ENCODE data around the gene PPP2R2C.

PPP2R2C gene

GRCh38 chr4:6494431-6495295, 22.2 kb upstream of the PPP2R2C start:
- Histone ChIP-seq H2AFZ (ENCODE audit: low read length) (no peak overlapping the region), H3K27ac (replicated peaks; ENCODE audit: low read length) (no peak overlapping the region)
- DNase-seq (ENCODE audit: low spot score) = no peak

GRCh38 chr4:6493658-6494304, 21.4 kb upstream of the PPP2R2C start:
- Histone ChIP-seq H4K91ac (ENCODE audit: low read depth, low read length, poor library complexity) (no peak overlapping the region), H3K18ac (ENCODE audit: low read length) (peak overlapping the region; percentile 60), H3K9ac (ENCODE audit: low read depth, low read length, poor library complexity) (no peak overlapping the region), H3K23ac (ENCODE audit: low read depth, low read length, poor library complexity) (no peak overlapping the region), H3K4ac (ENCODE audit: low read length) (no peak overlapping the region), H3K4me1 (ENCODE audit: control insufficient read depth in 2 of 2, insufficient read depth in 1 of 2, low read depth in 1 of 2, low read length in 2 of 2) (peaks cover 6 to 8% of the 10 kb centered on the region in 2 donors), H3K27ac (replicated peaks; ENCODE audit: low read length) (no peak overlapping the region), H3K9me3 (replicated peaks in 1 of 2; ENCODE audit: control insufficient read depth in 2 of 2, insufficient read depth in 1 of 2, low read depth in 1 of 2, low read length in 2 of 2) (no peaks in the 10 kb centered on the region), H3K36me3 (replicated peaks in 1 of 2; ENCODE audit: control insufficient read depth in 2 of 2, insufficient read depth in 2 of 2, low read length in 2 of 2) (no peaks in the 10 kb centered on the region), H3K27me3 (ENCODE audit: control insufficient read depth in 3 of 3, insufficient read depth in 3 of 3, low read depth in 1 of 3, low read length in 3 of 3) (peaks cover 0 to 33% (median 0%) of the 10 kb centered on the region in 3 experiments), H2BK120ac (ENCODE audit: low read depth, low read length) (no peak overlapping the region), H3K14ac (ENCODE audit: low read length) (no peak overlapping the region), H2BK5ac (ENCODE audit: low read length) (no peak overlapping the region), H2AFZ (ENCODE audit: low read length) (peak overlapping the region; percentile 33), H2BK12ac (ENCODE audit: low read length) (no peak overlapping the region), H4K8ac (ENCODE audit: low read depth, low read length) (no peak overlapping the region), H3K79me1 (ENCODE audit: low read depth, low read length) (no peaks in the 10 kb centered on the region), H2BK15ac (ENCODE audit: low read length) (no peak overlapping the region), H2AK5ac (ENCODE audit: low read depth, low read length) (no peak overlapping the region), H3K4me2 (ENCODE audit: insufficient read depth, low read length, poor library complexity, severe bottlenecking) (no peak overlapping the region), H3K4me3 (ENCODE audit: low read length in 2 of 2) (no peak overlapping the region)
- peak; percentile 8 for DNase-seq (ENCODE audit: low spot score)
- no CpG with 5 or more reads among the region's 22 CpGs for WGBS, 2 donors (ENCODE audit: extremely low coverage in 2 of 2, insufficient read length in 2 of 2, insufficient replicate concordance in 1 of 2)

More at GRCh38 chr4:6494431-6495295, 22.2 kb upstream of the PPP2R2C start:
- Histone ChIP-seq H3K9me3 (replicated peaks in 1 of 2; ENCODE audit: control insufficient read depth in 2 of 2, insufficient read depth in 1 of 2, low read depth in 1 of 2, low read length in 2 of 2) (no peaks in the 10 kb centered on the region), H3K4me2 (ENCODE audit: insufficient read depth, low read length, poor library complexity, severe bottlenecking) (no peak overlapping the region), H2BK5ac (ENCODE audit: low read length) (peak overlapping the region; percentile 3), H3K9ac (ENCODE audit: low read depth, low read length, poor library complexity) (peak overlapping the region; percentile 56), H3K4ac (ENCODE audit: low read length) (peak overlapping the region; percentile 24), H2BK120ac (ENCODE audit: low read depth, low read length) (no peak overlapping the region), H4K91ac (ENCODE audit: low read depth, low read length, poor library complexity) (peak overlapping the region; percentile 39), H2AK5ac (ENCODE audit: low read depth, low read length) (peak overlapping the region; percentile 56), H3K18ac (ENCODE audit: low read length) (peak overlapping the region; percentile 78), H3K79me1 (ENCODE audit: low read depth, low read length) (no peaks in the 10 kb centered on the region), H3K4me1 (ENCODE audit: control insufficient read depth in 2 of 2, insufficient read depth in 1 of 2, low read depth in 1 of 2, low read length in 2 of 2) (peaks cover 6 to 8% of the 10 kb centered on the region in 2 donors), H3K4me3 (ENCODE audit: low read length in 2 of 2) (peak overlapping the region in 1 of 2 donors; percentile 32), H3K36me3 (replicated peaks in 1 of 2; ENCODE audit: control insufficient read depth in 2 of 2, insufficient read depth in 2 of 2, low read length in 2 of 2) (no peaks in the 10 kb centered on the region), H3K27me3 (ENCODE audit: control insufficient read depth in 3 of 3, insufficient read depth in 3 of 3, low read depth in 1 of 3, low read length in 3 of 3) (peaks cover 0 to 40% (median 0%) of the 10 kb centered on the region in 3 experiments), H2BK12ac (ENCODE audit: low read length) (peak overlapping the region; percentile 64), H2BK15ac (ENCODE audit: low read length) (peak overlapping the region; percentile 67), H3K23ac (ENCODE audit: low read depth, low read length, poor library complexity) (no peak overlapping the region), H3K14ac (ENCODE audit: low read length) (peak overlapping the region; percentile 17), H4K8ac (ENCODE audit: low read depth, low read length) (peak overlapping the region; percentile 93)
- WGBS, 2 donors (ENCODE audit: extremely low coverage in 2 of 2, insufficient read length in 2 of 2, insufficient replicate concordance in 1 of 2) = no CpG with 5 or more reads among the region's 18 CpGs

GRCh38 chr4:6492861-6493657, 20.6 kb upstream of the PPP2R2C start:
- H3K18ac ChIP-seq (ENCODE audit: low read length) = no peak overlapping the region
- no peak overlapping the region for H2BK15ac ChIP-seq (ENCODE audit: low read length)
- H3K4me3 ChIP-seq (ENCODE audit: low read length in 2 of 2) = no peak overlapping the region
- no peak overlapping the region for H3K27ac ChIP-seq (replicated peaks; ENCODE audit: low read length)
- no peak overlapping the region for H4K91ac ChIP-seq (ENCODE audit: low read depth, low read length, poor library complexity)
- H2BK5ac ChIP-seq (ENCODE audit: low read length) = no peak overlapping the region
- no peak overlapping the region for H4K8ac ChIP-seq (ENCODE audit: low read depth, low read length)
- no peak overlapping the region for H3K4me2 ChIP-seq (ENCODE audit: insufficient read depth, low read length, poor library complexity, severe bottlenecking)
- no peak overlapping the region for H3K14ac ChIP-seq (ENCODE audit: low read length)
- H3K9me3 ChIP-seq (replicated peaks in 1 of 2; ENCODE audit: control insufficient read depth in 2 of 2, insufficient read depth in 1 of 2, low read depth in 1 of 2, low read length in 2 of 2) = no peaks in the 10 kb centered on the region
- H3K4me1 ChIP-seq (ENCODE audit: control insufficient read depth in 2 of 2, insufficient read depth in 1 of 2, low read depth in 1 of 2, low read length in 2 of 2) = peaks cover 6 to 8% of the 10 kb centered on the region in 2 donors
- DNase-seq (ENCODE audit: low spot score) = no peak
- WGBS, 2 donors (ENCODE audit: extremely low coverage in 2 of 2, insufficient read length in 2 of 2, insufficient replicate concordance in 1 of 2) = no CpG with 5 or more reads among the region's 13 CpGs
- no peaks in the 10 kb centered on the region for H3K79me1 ChIP-seq (ENCODE audit: low read depth, low read length)
- H3K4ac ChIP-seq (ENCODE audit: low read length) = no peak overlapping the region
- H3K9ac ChIP-seq (ENCODE audit: low read depth, low read length, poor library complexity) = no peak overlapping the region
- peak overlapping the region; percentile 30 for H2AK5ac ChIP-seq (ENCODE audit: low read depth, low read length)
- no peak overlapping the region for H2BK12ac ChIP-seq (ENCODE audit: low read length)
- H3K36me3 ChIP-seq (replicated peaks in 1 of 2; ENCODE audit: control insufficient read depth in 2 of 2, insufficient read depth in 2 of 2, low read length in 2 of 2) = no peaks in the 10 kb centered on the region
- no peak overlapping the region for H2BK120ac ChIP-seq (ENCODE audit: low read depth, low read length)
- H3K23ac ChIP-seq (ENCODE audit: low read depth, low read length, poor library complexity) = no peak overlapping the region
- peaks cover 0 to 29% (median 0%) of the 10 kb centered on the region in 3 experiments for H3K27me3 ChIP-seq (ENCODE audit: control insufficient read depth in 3 of 3, insufficient read depth in 3 of 3, low read depth in 1 of 3, low read length in 3 of 3)
- H2AFZ ChIP-seq (ENCODE audit: low read length) = peak overlapping the region; percentile 33

Data from neuronal stem cell (in vitro differentiated cells).